ENCODE data around the gene GHRH.

GRCh38 chr20:37279820-37280219 lies 18.2 kb upstream of the GHRH start:
- no peak for TF ChIP-seq POLR2A (IDR thresholded peaks at IDR 0.05)
- no peak for TF ChIP-seq CTCF (IDR thresholded peaks at IDR 0.05)
